Caco-2 (cell line): ENCODE data around the gene DDX42. TPM values are rescaled to one million over a fixed set of nuclear protein-coding genes. Genes with fewer than 3 reads are reported as not detected.
A peak's percentile ranks its signal among the peaks of the same experiment; 100 is the strongest.

Experiments
- BruUV-seq: library from RNA; stranded (reverse); fragments of 400-500 nt; replicated peaks from 2 replicates; lab custom pipeline; 2021; lab: Mats Ljungman, UMichigan
- CTCF ChIA-PET: fragments of 300-600 bp; sonication (Branson Sonifier 250); formaldehyde crosslinking; loops from one replicate; lab custom pipeline; 2022; ENCODE audit warnings: antibody characterized with exemption; lab: Charles Lee
- POLR2A ChIA-PET: fragments of 300-600 bp; sonication (Branson Sonifier 250); formaldehyde crosslinking; loops from one replicate; lab custom pipeline; 2022; ENCODE audit warnings: antibody characterized with exemption; lab: Charles Lee
- DNase-seq, 2 experiments: peaks; one replicate each; pipeline versions ENCODE4 v3.0.0 to v3.0.0-alpha.2; 2020 to 2022
- H3K27me3 ChIP-seq: replicated peaks from 2 replicates; pipeline ENCODE4 v1.6.0; 2011; ENCODE audit warnings: low read length; ENCODE audit not compliant: control insufficient read depth, insufficient read depth
- H3K36me3 ChIP-seq: 2 replicates; pipeline ENCODE4 v1.5.1; 2011; ENCODE audit warnings: low read length; ENCODE audit not compliant: control insufficient read depth, insufficient read depth
- H3K4me1 ChIP-seq: fragments of 250-450 bp; sonication (Bioruptor Pico); 2 replicates; pipeline ENCODE4 v1.5.1; 2020; ENCODE audit warnings: mild to moderate bottlenecking
- H3K4me3 ChIP-seq: 2 replicates; pipeline ENCODE4 v1.5.1; 2011; ENCODE audit warnings: low read depth, mild to moderate bottlenecking, control low read depth, low read length
- H3K9me3 ChIP-seq: fragments of 250-450 bp; sonication (Bioruptor Pico); 2 replicates; pipeline ENCODE4 v1.5.1; 2020; ENCODE audit warnings: mild to moderate bottlenecking, moderate library complexity
- H3K27ac Mint-ChIP-seq: one replicate; pipeline ENCODE4 v1.8.0; 2022; ENCODE audit warnings: mixed read lengths; ENCODE audit not compliant: unreplicated experiment
- H3K27me3 Mint-ChIP-seq: one replicate; pipeline ENCODE4 v1.8.0; 2022; ENCODE audit warnings: mixed read lengths; ENCODE audit not compliant: insufficient read depth, unreplicated experiment
- H3K36me3 Mint-ChIP-seq: one replicate; pipeline ENCODE4 v1.8.0; 2022; ENCODE audit warnings: mild to moderate bottlenecking, mixed read lengths; ENCODE audit not compliant: insufficient read depth, unreplicated experiment
- H3K4me1 Mint-ChIP-seq: one replicate; pipeline ENCODE4 v1.8.0; 2022; ENCODE audit warnings: low read depth, mixed read lengths; ENCODE audit not compliant: unreplicated experiment
- H3K4me3 Mint-ChIP-seq: one replicate; pipeline ENCODE4 v1.8.0; 2022; ENCODE audit warnings: mild to moderate bottlenecking, moderate library complexity, mixed read lengths; ENCODE audit not compliant: unreplicated experiment
- H3K9me3 Mint-ChIP-seq: one replicate; pipeline ENCODE4 v1.8.0; 2022; ENCODE audit warnings: mixed read lengths; ENCODE audit not compliant: unreplicated experiment
- intact Hi-C: fragments of 100-400 bp; cut with micrococcal nuclease; formaldehyde crosslinking; loops from one replicate; pipeline ENCODE4 v1.10.0; 2022; ENCODE audit not compliant: unreplicated experiment
- total RNA-seq: library from RNA; stranded (reverse); gene quantifications from 2 replicates; pipeline ENCODE4 v1.2.3, GENCODE V29; 2022
- TF ChIP-seq, protein P1 (sequence below), 2 experiments: fragments of 200-600 bp in 1 of 2; IDR thresholded peaks; 1 replicate in 1 of 2; 2 replicates in 1 of 2; pipeline versions ENCODE4 v1.5.1 to v1.8.0; 2011 to 2022; ENCODE audit warnings: antibody characterized with exemption in 1 of 2, control low read depth in 1 of 2, inconsistent platforms in 1 of 2, low read depth in 1 of 2, low read length in 1 of 2, mild to moderate bottlenecking in 1 of 2, moderate library complexity in 1 of 2; ENCODE audit not compliant: insufficient read depth in 1 of 2, severe bottlenecking in 1 of 2, unreplicated experiment in 1 of 2

Gene DDX42
- total RNA-seq, 1 experiment from 2014 or later: 183 TPM

DNA sequence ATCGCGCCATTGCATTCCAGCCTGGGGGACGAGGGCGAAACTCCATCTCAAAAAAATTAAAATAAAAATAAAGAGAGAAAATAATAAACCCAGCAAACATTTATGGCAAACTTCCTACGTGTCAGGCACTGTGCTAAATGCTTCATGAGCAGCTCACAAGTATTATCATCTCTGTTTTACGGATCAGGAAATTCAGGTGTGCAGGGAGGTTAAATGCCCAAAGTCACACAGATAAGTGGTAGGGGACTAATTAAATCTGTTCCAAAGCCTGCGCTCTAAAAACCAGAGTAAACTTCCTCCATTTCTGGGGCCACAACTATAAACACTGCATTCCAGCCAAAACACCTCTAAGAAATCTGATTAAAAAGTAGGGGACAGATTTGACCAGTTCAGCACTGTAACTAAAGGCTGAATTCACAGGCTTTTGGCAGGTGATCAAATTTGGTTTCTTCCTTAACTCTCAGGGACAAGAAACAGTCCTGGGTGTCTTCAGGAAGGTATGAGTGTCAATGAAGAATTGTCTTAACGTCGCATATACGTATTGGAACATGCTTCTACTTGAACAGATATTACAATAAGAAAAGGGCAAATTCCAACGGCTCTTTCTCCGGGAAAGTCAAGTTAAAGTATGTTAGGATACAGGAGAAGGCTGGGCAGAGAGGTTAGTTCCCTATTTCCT, 33.4 kb upstream of the DDX42 start:
- Mint-ChIP-seq H3K4me1 (peaks cover 6% of the 10 kb centered on the region), H3K36me3 (peaks cover 35% of the 10 kb centered on the region), H3K27me3 (no peaks in the 10 kb centered on the region), H3K9me3 (no peaks in the 10 kb centered on the region), H3K4me3 (peak overlapping the region; percentile 96), H3K27ac (peak overlapping the region; percentile 96)
- ChIA-PET POLR2A (interaction anchor here (0.6 to 0.7 kb wide), 2 partner anchors 33 to 35 kb away, joined by 3 to 4 read pairs; partner anchors contain the start of gene CCDC47), CTCF (interaction anchor here (1.2 kb wide), 1 partner anchor 119 kb away, joined by 3 read pairs; the partner anchor contains the start of gene MAP3K3)
- peaks cover 9% of the 10 kb centered on the region for H3K4me1 ChIP-seq
- no peaks in the 10 kb centered on the region for H3K36me3 ChIP-seq
- no peaks in the 10 kb centered on the region for H3K9me3 ChIP-seq
- BruUV-seq: TSS peak; percentile 64
- DNase-seq: no peak
- no peaks in the 10 kb centered on the region for H3K27me3 ChIP-seq
- TF ChIP-seq, protein P1, sequence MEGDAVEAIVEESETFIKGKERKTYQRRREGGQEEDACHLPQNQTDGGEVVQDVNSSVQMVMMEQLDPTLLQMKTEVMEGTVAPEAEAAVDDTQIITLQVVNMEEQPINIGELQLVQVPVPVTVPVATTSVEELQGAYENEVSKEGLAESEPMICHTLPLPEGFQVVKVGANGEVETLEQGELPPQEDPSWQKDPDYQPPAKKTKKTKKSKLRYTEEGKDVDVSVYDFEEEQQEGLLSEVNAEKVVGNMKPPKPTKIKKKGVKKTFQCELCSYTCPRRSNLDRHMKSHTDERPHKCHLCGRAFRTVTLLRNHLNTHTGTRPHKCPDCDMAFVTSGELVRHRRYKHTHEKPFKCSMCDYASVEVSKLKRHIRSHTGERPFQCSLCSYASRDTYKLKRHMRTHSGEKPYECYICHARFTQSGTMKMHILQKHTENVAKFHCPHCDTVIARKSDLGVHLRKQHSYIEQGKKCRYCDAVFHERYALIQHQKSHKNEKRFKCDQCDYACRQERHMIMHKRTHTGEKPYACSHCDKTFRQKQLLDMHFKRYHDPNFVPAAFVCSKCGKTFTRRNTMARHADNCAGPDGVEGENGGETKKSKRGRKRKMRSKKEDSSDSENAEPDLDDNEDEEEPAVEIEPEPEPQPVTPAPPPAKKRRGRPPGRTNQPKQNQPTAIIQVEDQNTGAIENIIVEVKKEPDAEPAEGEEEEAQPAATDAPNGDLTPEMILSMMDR (IDR thresholded peaks at IDR 0.05; ENCODE audit: insufficient read depth in 1 of 2, low read depth in 1 of 2, low read length in 1 of 2, severe bottlenecking in 1 of 2, unreplicated experiment in 1 of 2): no peak
- H3K4me3 ChIP-seq: peak overlapping the region; percentile 83
- intact Hi-C loops: loop anchor here (1.0 to 5.0 kb wide), 3 partner anchors 33 to 118 kb away; partner anchors contain the start of genes CCDC47, LIMD2 and MAP3K3

DNA sequence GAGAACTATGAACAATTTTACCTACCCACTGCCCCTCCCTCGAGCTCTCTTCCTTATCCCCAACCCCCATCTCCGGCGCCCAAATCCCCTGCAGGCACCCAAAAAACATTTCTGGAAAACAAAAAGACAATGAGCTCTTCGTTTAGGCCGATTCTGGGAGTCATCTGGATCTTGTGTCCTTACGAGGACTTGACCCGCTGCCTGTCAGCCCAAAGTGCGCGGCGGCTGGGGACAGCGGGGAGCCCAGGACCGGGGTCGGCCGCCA, 32.9 kb upstream of the DDX42 start:
- Histone ChIP-seq H3K27me3 (no peaks in the 10 kb centered on the region), H3K4me3 (peak overlapping the region; percentile 83), H3K9me3 (no peaks in the 10 kb centered on the region), H3K36me3 (no peaks in the 10 kb centered on the region), H3K4me1 (peaks cover 9% of the 10 kb centered on the region)
- TF ChIP-seq, protein P1 (IDR thresholded peaks at IDR 0.05; ENCODE audit: insufficient read depth in 1 of 2, low read depth in 1 of 2, low read length in 1 of 2, severe bottlenecking in 1 of 2, unreplicated experiment in 1 of 2): no peak
- CTCF ChIA-PET: interaction anchor here (1.2 kb wide), 1 partner anchor 119 kb away, joined by 3 read pairs; the partner anchor contains the start of gene MAP3K3
- Mint-ChIP-seq H3K4me1 (peaks cover 6% of the 10 kb centered on the region), H3K27me3 (no peaks in the 10 kb centered on the region), H3K4me3 (peak overlapping the region; percentile 96), H3K36me3 (peaks cover 40% of the 10 kb centered on the region), H3K27ac (peak overlapping the region; percentile 96), H3K9me3 (no peaks in the 10 kb centered on the region)
- no TSS peak for BruUV-seq
- POLR2A ChIA-PET: interaction anchor here (0.6 to 0.7 kb wide), 2 partner anchors 32 to 34 kb away, joined by 3 to 4 read pairs; partner anchors contain the start of gene CCDC47
- intact Hi-C loops: loop anchor here (1.0 to 5.0 kb wide), 3 partner anchors 32 to 119 kb away; partner anchors contain the start of genes CCDC47, LIMD2 and MAP3K3
- no peak for DNase-seq

DNA sequence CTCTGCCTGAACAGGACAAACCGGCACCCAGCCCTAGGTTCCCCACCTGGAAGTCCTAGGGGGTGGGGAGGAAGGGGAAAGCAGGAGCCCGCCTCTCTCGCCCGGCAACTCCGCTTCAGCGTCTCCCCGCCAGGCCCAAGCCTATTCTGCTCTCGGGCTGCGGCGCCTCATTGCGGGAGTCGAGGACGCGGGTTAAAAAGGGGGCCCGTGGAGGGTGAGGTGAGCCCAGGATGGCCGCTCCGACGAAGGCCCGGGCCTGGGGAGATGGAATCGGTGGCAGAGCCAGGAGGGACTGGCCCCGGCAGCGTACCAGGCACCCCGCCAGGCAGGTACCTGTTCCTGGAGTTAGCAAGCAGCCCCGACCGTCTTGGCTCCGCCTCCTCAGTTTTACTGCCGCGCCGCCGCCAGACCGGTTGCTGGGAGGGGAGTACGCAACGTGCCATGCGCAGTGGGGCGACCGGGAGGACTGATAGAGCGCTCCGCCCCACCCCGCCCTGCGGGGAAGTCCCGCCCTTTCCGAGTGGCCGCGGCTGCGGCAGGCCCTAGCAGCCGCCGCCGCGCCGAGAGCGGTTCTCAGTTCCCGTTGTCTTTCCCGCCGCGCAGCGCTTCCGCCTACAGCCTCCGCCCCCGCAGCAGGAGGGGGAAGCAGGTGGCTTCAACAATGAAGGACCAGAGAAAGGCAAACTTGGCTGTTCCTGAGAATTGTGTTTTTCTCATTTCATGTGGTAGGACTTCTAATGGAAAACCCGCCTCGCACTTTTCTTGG, 32.4 kb upstream of the DDX42 start, which contains the start of gene STRADA:
TSS of gene STRADA (minus strand) at position 392 of the 766 bp plus-strand sequence. CDS start 13,430 bp downstream, outside the sequence.
- intact Hi-C loops: loop anchor here (1.0 to 5.0 kb wide), 3 partner anchors 32 to 119 kb away; partner anchors contain the start of genes CCDC47, LIMD2 and MAP3K3
- peaks cover 9% of the 10 kb centered on the region for H3K4me1 ChIP-seq
- H3K9me3 ChIP-seq: no peaks in the 10 kb centered on the region
- no peaks in the 10 kb centered on the region for H3K36me3 ChIP-seq
- H3K27me3 ChIP-seq: no peaks in the 10 kb centered on the region
- BruUV-seq: no TSS peak
- H3K27me3 Mint-ChIP-seq: no peaks in the 10 kb centered on the region
- H3K4me3 Mint-ChIP-seq: peak within 1 kb of the TSS; percentile 96
- CTCF ChIA-PET: interaction anchor here (0.5 to 1.2 kb wide), 3 partner anchors 30 to 316 kb away, joined by 3 to 4 read pairs (median 3); no protein-coding TSS in a partner anchor
- peak within 1 kb of the TSS; percentile 83 for H3K4me3 ChIP-seq
- H3K36me3 Mint-ChIP-seq: peaks cover 45% of the 10 kb centered on the region
- peaks cover 6% of the 10 kb centered on the region for H3K4me1 Mint-ChIP-seq
- POLR2A ChIA-PET: interaction anchor here (0.5 to 1.6 kb wide), 5 partner anchors 10 to 139 kb away, joined by 3 to 31 read pairs (median 3); partner anchors contain the start of genes CCDC47, DDX42 and MAP3K3
- peak; percentile 100 for DNase-seq
- peak within 1 kb of the TSS; percentile 96 for H3K27ac Mint-ChIP-seq
- TF ChIP-seq, protein P1 (IDR thresholded peaks at IDR 0.05; ENCODE audit: insufficient read depth in 1 of 2, low read depth in 1 of 2, low read length in 1 of 2, severe bottlenecking in 1 of 2, unreplicated experiment in 1 of 2): no peak
- no peaks in the 10 kb centered on the region for H3K9me3 Mint-ChIP-seq
